ENCODE data around the gene KIF11.

The KIF11 gene

GRCh38 chr10:92615515-92615914, 22.6 kb downstream of the KIF11 start:
- no peak for DNase-seq (ENCODE audit: low read depth)
- no peak for TF ChIP-seq CTCF (conservative IDR thresholded peaks at IDR 0.05; ENCODE audit: low read depth, low read length)
- H3K4me3 ChIP-seq (ENCODE audit: low read depth, low read length) = no peak overlapping the region

GRCh38 chr10:92619368-92619767, 26.4 kb downstream of the KIF11 start:
- DNase-seq (ENCODE audit: low read depth) = no peak
- no peak for TF ChIP-seq CTCF (conservative IDR thresholded peaks at IDR 0.05; ENCODE audit: low read depth, low read length)
- H3K4me3 ChIP-seq (ENCODE audit: low read depth, low read length) = no peak overlapping the region

- peak; percentile 64 for DNase-seq (ENCODE audit: low read depth)
- H3K4me3 ChIP-seq (ENCODE audit: low read depth, low read length) = no peak overlapping the region
- TF ChIP-seq CTCF (conservative IDR thresholded peaks at IDR 0.05; ENCODE audit: low read depth, low read length) = peak; percentile 25
Observed at GRCh38 chr10:92627845-92628480, 35.0 kb downstream of the KIF11 start.

- no peak for DNase-seq (ENCODE audit: low read depth)
- no peak for TF ChIP-seq CTCF (conservative IDR thresholded peaks at IDR 0.05; ENCODE audit: low read depth, low read length)
Observed at GRCh38 chr10:92629945-92630344, 37.0 kb downstream of the KIF11 start.

GRCh38 chr10:92638037-92638436, 45.1 kb downstream of the KIF11 start:
- no peak for TF ChIP-seq CTCF (conservative IDR thresholded peaks at IDR 0.05; ENCODE audit: low read depth, low read length)
- DNase-seq (ENCODE audit: low read depth) = no peak
- no peak overlapping the region for H3K4me3 ChIP-seq (ENCODE audit: low read depth, low read length)

More at GRCh38 chr10:92629945-92630344, 37.0 kb downstream of the KIF11 start:
- no peak overlapping the region for H3K4me3 ChIP-seq (ENCODE audit: low read depth, low read length)

GRCh38 chr10:92640107-92640506, 47.2 kb downstream of the KIF11 start:
- TF ChIP-seq CTCF (conservative IDR thresholded peaks at IDR 0.05; ENCODE audit: low read depth, low read length) = peak; percentile 18
- no peak overlapping the region for H3K4me3 ChIP-seq (ENCODE audit: low read depth, low read length)
- DNase-seq (ENCODE audit: low read depth) = peak; percentile 80

- TF ChIP-seq CTCF (conservative IDR thresholded peaks at IDR 0.05; ENCODE audit: low read depth, low read length) = no peak
- DNase-seq (ENCODE audit: low read depth) = no peak
Observed at GRCh38 chr10:92641492-92641891, 48.6 kb downstream of the KIF11 start.

More at GRCh38 chr10:92641492-92641891, 48.6 kb downstream of the KIF11 start:
- no peak overlapping the region for H3K4me3 ChIP-seq (ENCODE audit: low read depth, low read length)

Data from choroid plexus epithelial cell (primary cell).